LNCaP clone FGC (cell line): Measurements from ENCODE around the gene IREB2.
"Not testable (repeated sequence)": the region's sequence is repeated elsewhere in the genome, so short reads cannot be mapped to it uniquely, and the experiment has no call there.

Source experiments
- DNase-seq: peaks from one replicate; pipeline ENCODE4 v3.0.0-alpha.2; 2011; ENCODE audit warnings: low read depth
- H3K4me3 ChIP-seq: 2 replicates; pipeline ENCODE4 v1.5.1; 2011; ENCODE audit warnings: mild to moderate bottlenecking, low read depth, low read length, control low read depth
- CTCF ChIP-seq: IDR thresholded peaks from 2 replicates; pipeline ENCODE4 v1.5.1; 2012; ENCODE audit warnings: mild to moderate bottlenecking; ENCODE audit not compliant: control insufficient read depth, insufficient read depth; ENCODE audit errors: extremely low read depth

The IREB2 gene

DNA sequence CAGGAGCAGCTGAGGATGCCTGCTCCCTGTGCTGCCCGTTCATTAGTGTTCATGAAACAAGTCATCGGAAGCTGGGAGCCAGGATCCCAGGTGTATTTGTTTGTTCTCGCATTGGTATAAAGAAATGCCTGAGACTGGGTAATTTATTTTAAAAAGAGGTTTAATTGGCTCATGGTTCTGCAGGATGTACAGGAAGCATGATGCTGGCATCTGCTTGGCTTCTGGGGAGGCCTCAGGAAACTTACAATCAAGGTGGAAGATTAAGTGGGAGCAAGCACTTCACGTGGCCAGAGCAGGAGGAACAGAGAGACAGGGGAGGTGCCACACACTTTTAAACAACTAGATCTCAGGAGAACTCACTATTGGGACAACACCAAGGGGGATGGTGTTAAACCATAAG, 63.8 kb downstream of the IREB2 start:
- DNase-seq, result no peak
- H3K4me3 ChIP-seq, result no peak overlapping the region
- no peak for TF ChIP-seq CTCF

DNA sequence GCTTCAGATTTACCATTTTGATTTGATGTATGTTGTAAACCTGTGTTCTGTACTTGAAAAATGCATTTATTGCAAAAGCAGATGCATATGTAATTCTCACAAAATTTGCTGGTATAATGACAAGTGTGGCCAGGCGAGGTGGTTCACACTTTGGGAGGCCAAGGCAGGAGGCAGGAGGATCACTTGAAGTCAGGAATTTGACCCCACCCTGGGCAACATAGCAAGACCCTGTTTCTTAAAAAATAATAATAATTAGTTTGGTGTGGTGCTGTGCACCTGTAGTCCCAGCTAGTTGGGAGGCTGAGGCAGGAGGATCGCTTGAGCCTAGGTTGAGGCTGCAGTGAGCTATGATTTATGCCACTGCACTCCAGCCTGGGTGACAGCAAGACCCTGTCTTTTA, 64.6 kb downstream of the IREB2 start:
- H3K4me3 ChIP-seq, result no peak overlapping the region
- no peak for TF ChIP-seq CTCF
- no peak for DNase-seq

- peak; percentile 29; the same call in 1 of the 2 replicates for TF ChIP-seq CTCF
- H3K4me3 ChIP-seq, result peak within 1 kb of the TSS; percentile 90
These were observed 69.2 kb downstream of the IREB2 start, which contains the start of gene HYKK for GRCh38 chr15:78506971-78507830. TSS of gene HYKK (plus strand) at chr15:78507577. CDS start at chr15:78513089, 5,512 bp downstream.

GRCh38 chr15:78507831-78508160, 69.8 kb downstream of the IREB2 start:
- DNase-seq, result no peak
- peak overlapping the region; percentile 90 for H3K4me3 ChIP-seq
- TF ChIP-seq CTCF, result no peak

More at GRCh38 chr15:78506971-78507830, 69.2 kb downstream of the IREB2 start, which contains the start of gene HYKK:
- DNase-seq, result peak; percentile 98

- no peak for TF ChIP-seq CTCF
- H3K4me3 ChIP-seq, result peak overlapping the region; percentile 90
- DNase-seq, result no peak
These were observed 70.3 kb downstream of the IREB2 start for GRCh38 chr15:78508272-78508671.

GRCh38 chr15:78509726-78510312, 71.8 kb downstream of the IREB2 start:
- no peak overlapping the region for H3K4me3 ChIP-seq
- no peak for TF ChIP-seq CTCF
- DNase-seq, result no peak

DNA sequence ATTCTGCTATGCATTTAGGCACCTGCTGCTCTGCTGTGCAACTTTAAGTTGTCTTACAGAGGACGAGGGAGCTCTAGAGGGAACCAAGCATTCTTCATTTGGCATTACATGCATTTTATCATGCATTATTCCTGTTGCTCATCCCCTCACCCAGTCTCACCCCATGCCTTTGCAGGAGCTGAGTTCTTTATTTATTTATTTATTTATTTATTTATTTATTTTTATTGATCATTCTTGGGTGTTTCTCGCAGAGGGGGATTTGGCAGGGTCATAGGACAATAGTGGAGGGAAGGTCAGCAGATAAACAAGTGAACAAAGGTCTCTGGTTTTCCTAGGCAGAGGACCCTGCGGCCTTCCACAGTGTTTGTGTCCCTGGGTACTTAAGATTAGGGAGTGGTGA, 82.0 kb downstream of the IREB2 start:
- DNase-seq, H3K4me3 ChIP-seq: not testable (repeated sequence)
